Stomach smooth muscle (tissue), 2 donors: ENCODE data around the gene DAAM1.

Experiments used
- H3K27ac ChIP-seq: one replicate; pipeline ENCODE4 v1.7.0; 2013; ENCODE audit warnings: mild to moderate bottlenecking, low read length, inconsistent platforms
- H3K27me3 ChIP-seq, 2 donors: one replicate each; pipeline ENCODE4 v1.7.0; 2013; ENCODE audit warnings: low read length in 2 of 2; ENCODE audit not compliant: insufficient read depth in 2 of 2, control insufficient read depth in 1 of 2
- H3K36me3 ChIP-seq, 2 donors: one replicate each; pipeline ENCODE4 v1.7.0; 2013; ENCODE audit warnings: low read length in 2 of 2; ENCODE audit not compliant: control insufficient read depth in 2 of 2, insufficient read depth in 2 of 2
- H3K4me1 ChIP-seq: one replicate; pipeline ENCODE4 v1.7.0; 2013; ENCODE audit warnings: low read length; ENCODE audit not compliant: control insufficient read depth, insufficient read depth
- H3K4me3 ChIP-seq, 2 donors: one replicate each; pipeline ENCODE4 v1.7.0; 2013; ENCODE audit warnings: low read length in 2 of 2
- H3K9ac ChIP-seq, 2 donors: one replicate each; pipeline ENCODE4 v1.7.0; 2013; ENCODE audit warnings: low read length in 2 of 2, mild to moderate bottlenecking in 1 of 2
- H3K9me3 ChIP-seq, 2 donors: one replicate each; pipeline ENCODE4 v1.7.0; 2013; ENCODE audit warnings: low read length in 2 of 2; ENCODE audit not compliant: control insufficient read depth in 2 of 2
- donor health status: healthy.
- donor health status: Pancreatic carcinoma.

DAAM1 gene

GRCh38 chr14:59215757-59216156, 27.3 kb downstream of the DAAM1 start:
- peak overlapping the region in 1 of 2 donors; percentile 43 for H3K9ac ChIP-seq
- no peaks in the 10 kb centered on the region for H3K36me3 ChIP-seq
- H3K4me1 ChIP-seq: peaks cover 58% of the 10 kb centered on the region
- H3K27ac ChIP-seq: peak overlapping the region; percentile 61
- no peaks in the 10 kb centered on the region for H3K27me3 ChIP-seq
- H3K4me3 ChIP-seq: peak overlapping the region in 1 of 2 donors; percentile 1
- no peaks in the 10 kb centered on the region for H3K9me3 ChIP-seq

GRCh38 chr14:59217011-59217410, 28.5 kb downstream of the DAAM1 start:
- Histone ChIP-seq H3K27ac (peak overlapping the region; percentile 12), H3K9ac (no peak overlapping the region), H3K9me3 (no peaks in the 10 kb centered on the region), H3K27me3 (no peaks in the 10 kb centered on the region), H3K36me3 (no peaks in the 10 kb centered on the region), H3K4me1 (peaks cover 62% of the 10 kb centered on the region), H3K4me3 (no peak overlapping the region)

GRCh38 chr14:59221568-59221967, 33.1 kb downstream of the DAAM1 start:
- Histone ChIP-seq H3K9ac (no peak overlapping the region), H3K27ac (no peak overlapping the region)

GRCh38 chr14:59224341-59224740, 35.9 kb downstream of the DAAM1 start:
- no peaks in the 10 kb centered on the region for H3K27me3 ChIP-seq
- H3K4me1 ChIP-seq: peaks cover 39% of the 10 kb centered on the region
- no peak overlapping the region for H3K27ac ChIP-seq
- H3K9ac ChIP-seq: no peak overlapping the region
- H3K4me3 ChIP-seq: no peak overlapping the region
- peaks cover 2 to 3% of the 10 kb centered on the region in 2 donors for H3K36me3 ChIP-seq
- no peaks in the 10 kb centered on the region for H3K9me3 ChIP-seq

More at GRCh38 chr14:59221568-59221967, 33.1 kb downstream of the DAAM1 start:
- no peaks in the 10 kb centered on the region for H3K27me3 ChIP-seq
- H3K4me3 ChIP-seq: no peak overlapping the region
- H3K9me3 ChIP-seq: no peaks in the 10 kb centered on the region
- peaks cover 52% of the 10 kb centered on the region for H3K4me1 ChIP-seq
- H3K36me3 ChIP-seq: peaks cover 2 to 3% of the 10 kb centered on the region in 2 donors

- H3K9ac ChIP-seq: no peak overlapping the region
- H3K4me1 ChIP-seq: peaks cover 40% of the 10 kb centered on the region
- H3K36me3 ChIP-seq: peaks cover 2 to 3% of the 10 kb centered on the region in 2 donors
- H3K9me3 ChIP-seq: no peaks in the 10 kb centered on the region
- H3K4me3 ChIP-seq: no peak overlapping the region
- H3K27me3 ChIP-seq: no peaks in the 10 kb centered on the region
- H3K27ac ChIP-seq: peak overlapping the region; percentile 18
Observed at GRCh38 chr14:59225281-59225680, 36.8 kb downstream of the DAAM1 start.

GRCh38 chr14:59228421-59228820, 40.0 kb downstream of the DAAM1 start:
- no peaks in the 10 kb centered on the region for H3K9me3 ChIP-seq
- peaks cover 0 to 3% of the 10 kb centered on the region in 2 donors for H3K36me3 ChIP-seq
- no peak overlapping the region for H3K4me3 ChIP-seq
- no peak overlapping the region for H3K27ac ChIP-seq
- H3K9ac ChIP-seq: no peak overlapping the region
- peaks cover 24% of the 10 kb centered on the region for H3K4me1 ChIP-seq
- H3K27me3 ChIP-seq: no peaks in the 10 kb centered on the region

GRCh38 chr14:59229653-59230406, 41.4 kb downstream of the DAAM1 start:
- Histone ChIP-seq H3K9me3 (no peaks in the 10 kb centered on the region), H3K27ac (no peak overlapping the region), H3K27me3 (no peaks in the 10 kb centered on the region), H3K9ac (no peak overlapping the region), H3K4me3 (no peak overlapping the region), H3K4me1 (peaks cover 16% of the 10 kb centered on the region), H3K36me3 (no peaks in the 10 kb centered on the region)

- no peak overlapping the region for H3K9ac ChIP-seq
- H3K36me3 ChIP-seq: no peaks in the 10 kb centered on the region
- no peaks in the 10 kb centered on the region for H3K9me3 ChIP-seq
- H3K27me3 ChIP-seq: no peaks in the 10 kb centered on the region
- H3K4me1 ChIP-seq: peaks cover 18% of the 10 kb centered on the region
- no peak overlapping the region for H3K27ac ChIP-seq
- H3K4me3 ChIP-seq: no peak overlapping the region
Observed at GRCh38 chr14:59236195-59236594, 47.7 kb downstream of the DAAM1 start.

GRCh38 chr14:59238216-59238615, 49.7 kb downstream of the DAAM1 start:
- Histone ChIP-seq H3K9me3 (no peaks in the 10 kb centered on the region), H3K4me1 (peaks cover 18% of the 10 kb centered on the region), H3K4me3 (peak overlapping the region in 1 of 2 donors; percentile 5), H3K36me3 (no peaks in the 10 kb centered on the region), H3K27me3 (no peaks in the 10 kb centered on the region), H3K27ac (no peak overlapping the region), H3K9ac (no peak overlapping the region)

GRCh38 chr14:59239022-59239421, 50.6 kb downstream of the DAAM1 start:
- Histone ChIP-seq H3K27ac (no peak overlapping the region), H3K36me3 (no peaks in the 10 kb centered on the region), H3K9me3 (no peaks in the 10 kb centered on the region)

GRCh38 chr14:59240356-59240755, 51.9 kb downstream of the DAAM1 start:
- Histone ChIP-seq H3K4me1 (peaks cover 29% of the 10 kb centered on the region), H3K9me3 (no peaks in the 10 kb centered on the region), H3K27me3 (no peaks in the 10 kb centered on the region), H3K27ac (no peak overlapping the region), H3K36me3 (no peaks in the 10 kb centered on the region), H3K4me3 (no peak overlapping the region), H3K9ac (no peak overlapping the region)

More at GRCh38 chr14:59239022-59239421, 50.6 kb downstream of the DAAM1 start:
- Histone ChIP-seq H3K4me1 (peaks cover 21% of the 10 kb centered on the region), H3K4me3 (no peak overlapping the region), H3K9ac (no peak overlapping the region), H3K27me3 (no peaks in the 10 kb centered on the region)
